ENCODE measurements around the gene GTSE1. TPM values are rescaled to one million over a fixed set of nuclear protein-coding genes. Genes with fewer than 3 reads are reported as not detected.

GTSE1 gene
- polyA plus RNA-seq, 12 donors = 5.6 to 20.9 (median 9.9) TPM; not detected in 1

DNA sequence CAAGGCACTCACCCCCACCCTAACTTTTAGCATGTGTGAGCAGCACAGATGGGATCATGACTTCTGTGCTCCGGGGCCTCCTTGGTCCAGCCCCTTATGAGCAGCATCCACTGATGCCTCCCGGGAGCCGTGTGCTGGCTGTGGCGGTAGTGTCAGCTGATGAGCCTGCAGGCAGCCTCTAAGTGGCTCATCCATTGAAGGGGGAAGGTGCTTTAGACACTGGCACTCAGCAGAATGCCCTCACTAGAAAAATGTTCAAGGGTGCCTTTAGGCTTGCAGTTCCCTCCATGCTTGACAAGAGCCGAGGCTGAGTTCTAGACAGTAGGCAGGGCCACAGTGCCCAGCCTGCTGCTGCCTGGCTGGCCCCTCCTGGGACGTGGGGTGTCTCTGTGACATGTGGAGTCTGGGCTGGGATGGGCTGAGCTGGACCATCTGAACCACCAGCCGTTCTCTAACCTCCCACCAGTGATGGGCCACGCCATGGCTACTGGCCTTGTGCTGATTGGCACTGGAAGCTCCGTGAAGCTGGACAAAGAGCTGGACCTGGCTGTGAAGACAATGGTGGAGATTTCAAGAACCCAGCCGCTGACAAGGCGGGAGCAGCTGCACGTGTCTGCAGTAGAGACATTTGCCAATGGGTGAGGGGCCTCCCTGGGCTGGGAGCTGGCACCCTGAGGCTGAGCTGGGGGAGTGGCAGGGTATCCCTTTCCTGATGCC is 23.1 kb upstream of the GTSE1 start:
- DNase-seq = no peak

- DNase-seq = no peak
These were observed 22.3 kb upstream of the GTSE1 start for GRCh38 chr22:46274381-46274780.

GRCh38 chr22:46275455-46276122 is 21.1 kb upstream of the GTSE1 start:
- no peak for DNase-seq

DNA sequence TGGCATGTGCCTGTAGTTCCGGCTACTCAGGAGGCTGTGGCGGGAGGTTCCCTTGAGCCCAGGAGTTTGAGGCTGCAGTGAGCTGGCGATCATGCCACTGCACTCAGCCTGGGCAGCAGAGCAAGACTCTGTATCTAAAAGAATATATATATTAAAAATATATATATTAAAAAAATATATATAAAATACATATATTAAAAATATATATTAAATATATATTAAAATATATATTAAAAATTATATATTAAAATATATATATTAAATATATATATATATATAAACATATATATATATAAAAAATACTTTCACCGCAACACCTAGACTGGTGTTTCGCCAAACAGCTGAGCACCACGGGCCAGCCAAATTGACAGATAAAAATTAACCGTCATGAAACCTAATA is 20.1 kb upstream of the GTSE1 start:
- DNase-seq = no peak

- DNase-seq = no peak
These were observed 17.7 kb upstream of the GTSE1 start for GRCh38 chr22:46278656-46279645.

DNA sequence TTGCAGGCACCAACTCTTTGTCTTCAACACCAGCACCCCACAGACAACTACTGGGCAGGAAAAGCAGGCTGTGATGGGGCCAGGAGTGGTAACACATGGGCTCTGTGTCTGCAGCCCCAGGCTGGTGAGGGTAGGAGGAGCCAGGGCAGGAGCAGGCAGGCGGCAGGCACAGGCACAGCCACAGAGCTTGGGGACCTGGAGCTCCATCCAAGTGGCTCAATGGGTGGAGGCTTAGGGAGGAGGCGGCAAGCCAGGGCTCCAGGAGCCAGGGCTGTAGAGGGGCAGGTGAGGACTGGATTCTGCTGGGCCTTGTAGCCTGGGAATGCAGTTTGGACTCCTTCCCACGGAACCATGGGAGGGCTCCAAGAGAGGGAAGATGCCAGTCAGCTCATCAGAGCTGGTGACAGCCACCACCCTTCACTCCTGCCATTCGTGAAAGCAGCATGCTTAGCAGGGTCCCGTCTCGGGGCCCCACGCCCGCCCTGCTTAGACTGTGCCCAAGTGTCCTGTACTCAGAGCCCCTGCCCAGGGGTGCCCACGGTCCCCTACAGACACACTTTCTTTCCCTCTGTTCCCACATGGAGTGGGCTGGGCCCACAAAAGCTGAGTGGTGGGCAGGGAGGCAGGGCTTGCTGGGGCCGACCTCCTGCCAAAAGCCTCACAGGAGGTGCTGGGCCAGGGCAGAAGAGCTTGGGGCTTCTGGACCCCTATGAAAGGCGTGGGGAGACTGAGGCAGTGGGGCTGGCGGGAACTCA is 16.4 kb upstream of the GTSE1 start:
- DNase-seq = no peak

GRCh38 chr22:46280999-46281623 is 15.6 kb upstream of the GTSE1 start:
- no peak for DNase-seq

GRCh38 chr22:46281866-46282678 is 14.6 kb upstream of the GTSE1 start:
- no peak for DNase-seq

GRCh38 chr22:46286006-46286405 is 10.7 kb upstream of the GTSE1 start:
- DNase-seq = no peak

DNA sequence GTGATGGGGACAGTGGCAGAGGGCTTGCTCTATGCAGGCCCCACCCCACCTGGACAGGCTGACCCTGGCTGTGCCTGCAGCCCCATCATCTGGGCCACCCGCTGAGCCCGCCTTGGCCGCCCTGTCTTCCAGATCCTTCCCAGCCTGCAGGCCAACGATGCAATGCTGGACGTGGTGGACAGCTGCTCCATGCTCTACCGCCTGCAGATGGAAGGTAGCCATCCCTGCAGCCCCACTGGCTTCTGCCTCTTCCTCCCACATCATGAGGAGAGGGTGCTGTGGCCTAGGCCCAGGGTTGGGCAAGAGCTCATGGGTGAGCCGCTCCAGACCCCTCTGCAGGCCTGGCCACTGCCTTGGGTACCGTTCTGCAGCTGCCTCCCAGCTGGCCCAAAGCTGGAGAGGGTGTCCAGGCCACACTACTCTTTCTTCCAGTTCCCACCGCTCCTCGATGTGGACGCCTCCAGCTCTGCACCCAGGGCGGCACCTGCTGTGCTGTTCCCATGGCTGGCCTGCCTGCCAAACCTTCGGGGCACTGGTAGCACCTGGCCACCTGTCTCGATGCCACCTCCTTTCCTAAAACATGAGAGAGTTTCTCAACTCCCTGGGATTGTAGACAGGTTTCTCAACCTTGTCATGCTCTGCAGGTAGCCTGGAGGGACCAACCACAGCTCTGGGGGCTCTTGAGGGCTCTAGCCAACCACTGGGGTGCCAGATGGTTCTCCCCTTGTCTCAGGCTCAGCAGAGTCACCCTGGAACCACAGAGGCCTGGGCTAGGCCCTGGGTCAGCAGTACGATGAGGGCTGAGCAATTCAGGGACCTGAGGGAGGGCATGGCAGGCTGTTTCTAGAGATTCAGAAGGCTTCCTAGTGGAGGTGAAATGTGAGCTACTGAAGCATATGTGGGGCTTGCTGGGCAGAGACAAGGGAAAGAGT is 9.5 kb upstream of the GTSE1 start:
- DNase-seq = no peak

GRCh38 chr22:46287873-46288751 is 8.6 kb upstream of the GTSE1 start:
- no peak for DNase-seq

DNA sequence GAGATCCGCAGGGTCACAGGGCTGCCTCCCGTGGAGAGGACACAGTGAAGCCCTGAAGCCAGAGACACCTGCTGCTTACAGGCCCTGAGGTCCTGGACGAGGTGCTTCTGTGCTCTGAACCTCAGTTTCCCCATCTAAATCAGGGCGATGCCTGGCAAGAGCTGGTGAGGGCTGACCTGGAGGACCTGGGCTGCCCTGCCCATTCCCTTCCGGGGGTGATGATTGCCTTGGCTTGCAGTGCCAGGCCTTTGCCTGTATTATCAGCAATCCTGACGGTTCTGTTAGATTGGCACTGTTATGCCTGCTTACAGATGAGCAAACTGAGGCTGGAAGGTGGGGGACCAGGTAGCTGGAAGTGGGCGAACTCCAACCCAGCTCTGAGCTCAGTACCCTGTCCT is 7.8 kb upstream of the GTSE1 start:
- no peak for DNase-seq

DNA sequence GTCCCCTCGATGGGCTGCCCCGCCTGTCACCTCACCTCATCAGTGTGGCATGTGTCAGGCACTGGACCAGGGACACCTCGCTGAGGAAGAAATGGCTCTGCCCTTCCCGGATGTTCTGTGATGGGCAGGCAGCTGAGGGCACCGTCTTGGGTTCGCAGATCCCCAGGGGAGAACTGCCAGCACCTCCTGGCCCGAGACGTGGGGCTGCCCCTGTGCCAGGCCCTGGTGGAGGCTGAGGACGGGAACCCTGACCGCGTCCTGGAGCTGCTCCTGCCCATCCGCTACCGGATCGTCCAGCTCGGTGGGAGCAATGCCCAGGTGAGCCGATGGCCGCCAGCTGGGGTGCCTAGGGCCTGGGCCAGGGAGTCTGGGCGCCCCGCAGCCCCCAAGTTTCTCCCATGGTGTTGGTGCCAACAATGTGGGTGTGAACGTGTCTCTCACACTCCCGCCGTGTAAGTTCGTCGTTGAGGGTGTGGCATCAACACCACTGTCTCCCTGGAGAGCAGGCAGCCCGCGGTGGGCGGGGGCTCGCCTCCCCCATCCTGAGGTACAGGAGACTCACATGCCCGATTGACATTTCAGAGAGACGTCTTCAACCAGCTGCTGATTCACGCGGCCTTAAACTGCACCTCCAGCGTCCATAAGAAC is 7.3 kb upstream of the GTSE1 start:
- no peak for DNase-seq

DNA sequence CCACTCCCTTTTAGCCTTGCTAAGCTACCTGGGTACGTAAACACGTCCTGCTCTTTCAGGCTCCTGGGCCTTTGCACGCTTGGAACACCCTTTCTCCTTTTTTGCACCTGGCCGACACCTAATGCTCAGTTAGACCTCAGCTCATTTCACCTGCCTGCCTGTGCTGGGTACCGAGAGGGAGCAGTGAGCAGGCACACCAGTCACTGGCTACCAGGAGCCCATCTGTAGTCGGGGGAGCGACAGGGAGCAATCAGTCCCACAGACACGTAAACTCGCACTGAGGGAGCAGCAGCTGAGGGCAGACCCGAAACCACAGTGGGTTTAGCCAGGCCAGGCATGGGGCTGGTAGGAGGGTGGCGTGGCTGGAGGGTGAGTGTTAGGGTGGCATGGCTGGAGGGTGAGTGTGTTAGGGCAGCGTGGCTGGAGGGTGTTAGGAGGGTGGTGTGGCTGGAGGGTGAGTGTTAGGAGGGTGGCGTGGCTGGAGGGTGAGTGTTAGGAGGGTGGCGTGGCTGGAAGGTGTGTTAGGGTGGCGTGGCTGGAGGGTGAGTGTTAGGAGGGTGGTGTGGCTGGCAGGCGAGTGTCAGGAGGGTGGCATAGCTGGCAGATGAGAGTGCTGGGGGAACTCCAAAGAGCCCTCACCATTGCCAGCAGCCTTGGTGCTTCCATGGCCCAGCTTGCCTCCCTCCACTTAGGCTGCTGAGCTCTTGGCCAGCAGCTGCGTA is 6.4 kb upstream of the GTSE1 start:
- DNase-seq = no peak

DNA sequence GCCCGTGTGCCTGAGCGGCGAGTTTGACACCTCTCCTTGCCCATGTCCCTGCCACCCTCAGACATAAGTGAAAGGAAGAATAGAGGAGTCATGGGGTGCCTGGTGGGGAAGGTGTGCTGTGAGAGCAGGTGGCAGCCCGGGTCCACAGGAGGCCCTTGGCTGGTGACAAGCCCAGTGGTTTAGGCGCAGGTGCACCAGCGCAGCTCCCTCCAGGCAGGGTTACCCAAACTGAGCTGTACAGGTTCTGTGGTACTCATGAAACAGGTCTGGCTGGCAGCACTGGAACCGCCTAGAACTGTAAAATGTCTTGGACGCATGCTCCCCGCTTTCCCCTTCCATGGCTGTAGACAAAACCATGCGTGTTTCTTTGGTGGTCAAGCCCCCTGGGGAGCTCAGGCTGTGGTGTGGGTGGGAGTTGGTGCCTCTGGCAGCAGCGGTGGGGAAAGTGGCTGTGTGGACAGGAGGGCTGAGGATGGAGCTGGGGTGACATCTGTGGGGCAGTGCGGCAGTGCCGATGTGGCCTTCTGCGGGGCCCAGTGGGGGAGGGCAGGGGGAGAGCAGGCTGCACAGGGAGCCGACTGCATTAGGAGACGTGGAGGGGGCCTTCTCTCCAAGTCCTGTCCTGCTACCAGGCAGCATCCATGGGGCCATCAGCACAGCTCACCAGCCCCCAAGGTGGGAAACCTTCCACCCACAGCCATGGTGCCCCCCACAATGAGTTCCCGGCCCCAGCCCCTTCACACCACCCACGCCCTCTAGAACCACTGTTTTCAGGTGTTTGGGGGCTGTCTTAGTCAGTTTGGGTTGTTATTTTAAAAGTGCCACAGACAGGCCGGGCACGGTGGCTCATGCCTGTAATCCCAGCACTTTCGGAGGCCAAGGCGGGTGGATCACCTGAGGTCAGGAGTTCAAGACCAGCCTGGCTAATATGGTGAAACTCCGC is 5.6 kb upstream of the GTSE1 start:
- DNase-seq = no peak

DNA sequence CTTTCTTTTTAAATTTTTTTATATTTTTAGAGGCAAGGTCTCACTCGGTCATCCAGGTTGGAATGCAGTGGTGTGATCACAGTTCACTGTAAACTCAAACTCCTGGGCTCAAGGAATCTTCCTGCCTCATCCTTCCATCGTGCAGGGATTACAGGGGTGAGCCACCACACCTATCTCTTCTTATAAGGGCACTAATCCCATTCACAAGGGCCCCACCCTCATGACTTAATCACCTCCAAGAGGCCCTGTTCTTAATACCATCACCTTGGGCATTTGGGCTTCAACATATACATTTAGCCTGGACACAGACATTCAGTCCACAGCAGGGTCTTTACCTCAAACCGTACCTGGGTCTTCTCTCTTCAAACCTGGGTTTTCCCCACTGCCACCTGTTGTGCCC is 4.5 kb upstream of the GTSE1 start:
- no peak for DNase-seq
